Activated T-helper 17 cell treated with anti-CD3 and anti-CD28 coated beads, Interleukin-2, amount 50 U/mL, for 72 hours (primary cell): ENCODE data around the gene YPEL5. TPM values are rescaled to one million over a fixed set of nuclear protein-coding genes. Genes with fewer than 3 reads are reported as not detected.
"Not testable (repeated sequence)": the region's sequence is repeated elsewhere in the genome, so short reads cannot be mapped to it uniquely, and the experiment has no call there.

Experiments used
- ATAC-seq: fragments of 150-1000 bp; cut with Tn5 transposase; replicated peaks from 2 replicates; pipeline ENCODE4 v1.10.0; 2021; ENCODE audit warnings: mild to moderate bottlenecking, moderate library complexity
- H3K27ac Mint-ChIP-seq: one replicate; pipeline ENCODE4 v1.8.0; 2022; ENCODE audit warnings: mixed read lengths
- H3K27me3 Mint-ChIP-seq: one replicate; pipeline ENCODE4 v1.8.0; 2022; ENCODE audit warnings: mixed read lengths
- H3K36me3 Mint-ChIP-seq: one replicate; pipeline ENCODE4 v1.8.0; 2022; ENCODE audit warnings: low read depth, mild to moderate bottlenecking, mixed read lengths
- H3K4me1 Mint-ChIP-seq: one replicate; pipeline ENCODE4 v1.8.0; 2022; ENCODE audit warnings: mixed read lengths
- H3K4me3 Mint-ChIP-seq: one replicate; pipeline ENCODE4 v1.8.0; 2022; ENCODE audit warnings: mild to moderate bottlenecking, mixed read lengths
- H3K9me3 Mint-ChIP-seq: one replicate; pipeline ENCODE4 v1.8.0; 2022; ENCODE audit warnings: mixed read lengths
- total RNA-seq, 2 donors: library from RNA; stranded (reverse); gene quantifications; one replicate each; pipeline ENCODE4 v1.2.3, GENCODE V29; 2022

YPEL5 gene
- 10 to 100 TPM; 27.1 to 55.3 TPM for total RNA-seq

GRCh38 chr2:30146337-30147195, at the start of gene YPEL5:
Gene YPEL5 (plus strand): TSS chr2:30147007. CDS start chr2:30156652, 9,645 bp downstream.
- Mint-ChIP-seq H3K27me3 (no peaks in the 10 kb centered on the region), H3K4me3 (peak within 1 kb of the TSS; percentile 94), H3K9me3 (no peaks in the 10 kb centered on the region), H3K27ac (peak within 1 kb of the TSS; percentile 99), H3K4me1 (peaks cover 27% of the 10 kb centered on the region), H3K36me3 (peaks cover 46% of the 10 kb centered on the region)
- ATAC-seq: peak; percentile 93

GRCh38 chr2:30098266-30099005, 48.4 kb upstream of the YPEL5 start:
- peaks cover 26% of the 10 kb centered on the region for H3K27me3 Mint-ChIP-seq
- H3K27ac Mint-ChIP-seq: no peak overlapping the region
- no peaks in the 10 kb centered on the region for H3K4me1 Mint-ChIP-seq
- no peaks in the 10 kb centered on the region for H3K36me3 Mint-ChIP-seq
- H3K4me3 Mint-ChIP-seq: no peak overlapping the region
- H3K9me3 Mint-ChIP-seq: no peaks in the 10 kb centered on the region
- ATAC-seq: no peak

- H3K36me3 Mint-ChIP-seq, ATAC-seq, H3K4me1 Mint-ChIP-seq, H3K9me3 Mint-ChIP-seq, H3K4me3 Mint-ChIP-seq, H3K27ac Mint-ChIP-seq: not testable (repeated sequence)
- peaks cover 29% of the 10 kb centered on the region for H3K27me3 Mint-ChIP-seq
Measured at GRCh38 chr2:30099366-30099765, 47.4 kb upstream of the YPEL5 start.

GRCh38 chr2:30100691-30101090, 46.1 kb upstream of the YPEL5 start:
- peaks cover 28% of the 10 kb centered on the region for H3K27me3 Mint-ChIP-seq
- not testable (repeated sequence) for H3K9me3 Mint-ChIP-seq, H3K4me1 Mint-ChIP-seq, H3K27ac Mint-ChIP-seq, H3K4me3 Mint-ChIP-seq, ATAC-seq, H3K36me3 Mint-ChIP-seq

- no peaks in the 10 kb centered on the region for H3K4me1 Mint-ChIP-seq
Measured at GRCh38 chr2:30104307-30104706, 42.5 kb upstream of the YPEL5 start.

GRCh38 chr2:30105556-30105955, 41.3 kb upstream of the YPEL5 start:
- Mint-ChIP-seq H3K4me3 (no peak overlapping the region), H3K4me1 (no peaks in the 10 kb centered on the region), H3K27me3 (peaks cover 13% of the 10 kb centered on the region), H3K9me3 (no peaks in the 10 kb centered on the region), H3K27ac (no peak overlapping the region), H3K36me3 (no peaks in the 10 kb centered on the region)
- ATAC-seq: no peak

More at GRCh38 chr2:30104307-30104706, 42.5 kb upstream of the YPEL5 start:
- H3K36me3 Mint-ChIP-seq: no peaks in the 10 kb centered on the region
- no peak overlapping the region for H3K4me3 Mint-ChIP-seq
- H3K27ac Mint-ChIP-seq: no peak overlapping the region
- ATAC-seq: no peak
- no peaks in the 10 kb centered on the region for H3K9me3 Mint-ChIP-seq
- peaks cover 13% of the 10 kb centered on the region for H3K27me3 Mint-ChIP-seq

GRCh38 chr2:30106543-30106942, 40.3 kb upstream of the YPEL5 start:
- no peaks in the 10 kb centered on the region for H3K4me1 Mint-ChIP-seq
- H3K4me3 Mint-ChIP-seq: no peak overlapping the region
- ATAC-seq: no peak
- H3K9me3 Mint-ChIP-seq: no peaks in the 10 kb centered on the region
- H3K36me3 Mint-ChIP-seq: no peaks in the 10 kb centered on the region
- H3K27me3 Mint-ChIP-seq: peaks cover 13% of the 10 kb centered on the region
- H3K27ac Mint-ChIP-seq: no peak overlapping the region

GRCh38 chr2:30108192-30108591, 38.6 kb upstream of the YPEL5 start:
- Mint-ChIP-seq H3K27me3 (peaks cover 8% of the 10 kb centered on the region), H3K9me3 (no peaks in the 10 kb centered on the region), H3K36me3 (no peaks in the 10 kb centered on the region), H3K4me3 (no peak overlapping the region), H3K27ac (no peak overlapping the region), H3K4me1 (no peaks in the 10 kb centered on the region)
- ATAC-seq: no peak

GRCh38 chr2:30108851-30109250, 38.0 kb upstream of the YPEL5 start:
- no peaks in the 10 kb centered on the region for H3K36me3 Mint-ChIP-seq
- no peak for ATAC-seq
- H3K9me3 Mint-ChIP-seq: no peaks in the 10 kb centered on the region
- H3K27ac Mint-ChIP-seq: no peak overlapping the region
- H3K4me3 Mint-ChIP-seq: no peak overlapping the region
- H3K4me1 Mint-ChIP-seq: no peaks in the 10 kb centered on the region
- peaks cover 4% of the 10 kb centered on the region for H3K27me3 Mint-ChIP-seq

GRCh38 chr2:30109856-30110255, 37.0 kb upstream of the YPEL5 start:
- H3K4me3 Mint-ChIP-seq: no peak overlapping the region
- no peaks in the 10 kb centered on the region for H3K36me3 Mint-ChIP-seq
- no peak for ATAC-seq
- H3K27ac Mint-ChIP-seq: no peak overlapping the region
- H3K27me3 Mint-ChIP-seq: no peaks in the 10 kb centered on the region
- no peaks in the 10 kb centered on the region for H3K4me1 Mint-ChIP-seq
- no peaks in the 10 kb centered on the region for H3K9me3 Mint-ChIP-seq

- Mint-ChIP-seq H3K27ac (no peak overlapping the region), H3K4me3 (no peak overlapping the region), H3K36me3 (no peaks in the 10 kb centered on the region), H3K4me1 (no peaks in the 10 kb centered on the region), H3K9me3 (no peaks in the 10 kb centered on the region), H3K27me3 (no peaks in the 10 kb centered on the region)
- ATAC-seq: no peak
Measured at GRCh38 chr2:30110773-30111172, 36.0 kb upstream of the YPEL5 start.

GRCh38 chr2:30111186-30111585, 35.6 kb upstream of the YPEL5 start:
- not testable (repeated sequence) for H3K9me3 Mint-ChIP-seq, H3K4me3 Mint-ChIP-seq, H3K27ac Mint-ChIP-seq, H3K36me3 Mint-ChIP-seq, H3K4me1 Mint-ChIP-seq, ATAC-seq, H3K27me3 Mint-ChIP-seq

GRCh38 chr2:30112561-30112960, 34.2 kb upstream of the YPEL5 start:
- no peaks in the 10 kb centered on the region for H3K36me3 Mint-ChIP-seq
- H3K27me3 Mint-ChIP-seq: peaks cover under 1% of the 10 kb centered on the region
- no peaks in the 10 kb centered on the region for H3K4me1 Mint-ChIP-seq
- no peak overlapping the region for H3K4me3 Mint-ChIP-seq
- H3K27ac Mint-ChIP-seq: no peak overlapping the region
- no peaks in the 10 kb centered on the region for H3K9me3 Mint-ChIP-seq
- no peak for ATAC-seq

GRCh38 chr2:30113617-30114293, 33.1 kb upstream of the YPEL5 start:
- H3K9me3 Mint-ChIP-seq: no peaks in the 10 kb centered on the region
- no peak for ATAC-seq
- H3K4me3 Mint-ChIP-seq: no peak overlapping the region
- H3K36me3 Mint-ChIP-seq: no peaks in the 10 kb centered on the region
- peaks cover 4% of the 10 kb centered on the region for H3K27me3 Mint-ChIP-seq
- H3K4me1 Mint-ChIP-seq: no peaks in the 10 kb centered on the region
- no peak overlapping the region for H3K27ac Mint-ChIP-seq
